ENCODE measurements around the gene BTN3A1.
"Not testable (repeated sequence)": the region's sequence is repeated elsewhere in the genome, so short reads cannot be mapped to it uniquely, and the experiment has no call there.

BTN3A1 gene

GRCh38 chr6:26401987-26402658, at the start of gene BTN3A1:
BTN3A1 (plus strand) TSS chr6:26402275; CDS start chr6:26405564, 3,289 bp downstream.
- DNase-seq = peak; percentile 66

GRCh38 chr6:26352315-26352714, 49.8 kb upstream of the BTN3A1 start:
- DNase-seq = no peak

GRCh38 chr6:26354162-26354561, 47.9 kb upstream of the BTN3A1 start:
- DNase-seq = no peak

GRCh38 chr6:26355366-26355765, 46.7 kb upstream of the BTN3A1 start:
- DNase-seq = no peak

- DNase-seq = not testable (repeated sequence)
Measured at GRCh38 chr6:26357543-26357942, 44.5 kb upstream of the BTN3A1 start.

- no peak for DNase-seq
Measured at GRCh38 chr6:26358511-26358981, 43.5 kb upstream of the BTN3A1 start.

- no peak for DNase-seq
Measured at GRCh38 chr6:26359765-26360164, 42.3 kb upstream of the BTN3A1 start.

GRCh38 chr6:26360451-26361416, 41.3 kb upstream of the BTN3A1 start:
- no peak for DNase-seq

GRCh38 chr6:26361544-26361943, 40.5 kb upstream of the BTN3A1 start:
- no peak for DNase-seq

GRCh38 chr6:26362093-26362835, 39.8 kb upstream of the BTN3A1 start:
- no peak for DNase-seq

- DNase-seq = no peak
Measured at GRCh38 chr6:26362836-26363220, 39.2 kb upstream of the BTN3A1 start.

- no peak for DNase-seq
Measured at GRCh38 chr6:26363882-26364701, 38.0 kb upstream of the BTN3A1 start.

GRCh38 chr6:26365633-26365995, 36.5 kb upstream of the BTN3A1 start:
- no peak for DNase-seq

- DNase-seq = no peak
Measured at GRCh38 chr6:26366504-26366903, 35.6 kb upstream of the BTN3A1 start.

- no peak for DNase-seq
Measured at GRCh38 chr6:26367114-26367513, 35.0 kb upstream of the BTN3A1 start.

- DNase-seq = not testable (repeated sequence)
Measured at GRCh38 chr6:26371813-26372212, 30.3 kb upstream of the BTN3A1 start.

GRCh38 chr6:26372308-26373144, 29.5 kb upstream of the BTN3A1 start:
- no peak for DNase-seq

GRCh38 chr6:26375270-26375669, 26.8 kb upstream of the BTN3A1 start:
- DNase-seq = no peak

GRCh38 chr6:26377719-26378118, 24.4 kb upstream of the BTN3A1 start:
- no peak for DNase-seq

- DNase-seq = not testable (repeated sequence)
Measured at GRCh38 chr6:26378143-26378542, 23.9 kb upstream of the BTN3A1 start.

- no peak for DNase-seq
Measured at GRCh38 chr6:26379292-26379691, 22.8 kb upstream of the BTN3A1 start.
